GM19438 (cell line): ENCODE measurements around the gene PTGR1.
A peak's percentile ranks its signal among the peaks of the same experiment; 100 is the strongest.
"Not testable (repeated sequence)": the region's sequence is repeated elsewhere in the genome, so short reads cannot be mapped to it uniquely, and the experiment has no call there.

Source experiments
- ATAC-seq: cut with Tn5 transposase; IDR thresholded peaks from one replicate; pipeline ENCODE4 v1.9.1; 2021; ENCODE audit warnings: low read depth; ENCODE audit not compliant: unreplicated experiment

PTGR1 gene

GRCh38 chr9:111599092-111599954 is at the start of gene PTGR1:
PTGR1 (minus strand) TSS chr9:111599647; CDS start chr9:111597422, 2,225 bp downstream.
- no peak for ATAC-seq

GRCh38 chr9:111649016-111649415 is 49.6 kb upstream of the PTGR1 start:
- ATAC-seq, result no peak

GRCh38 chr9:111648066-111648465 is 48.6 kb upstream of the PTGR1 start:
- no peak for ATAC-seq

- ATAC-seq, result no peak
These were observed 47.0 kb upstream of the PTGR1 start for GRCh38 chr9:111646417-111646816.

GRCh38 chr9:111645806-111646205 is 46.4 kb upstream of the PTGR1 start:
- no peak for ATAC-seq

- no peak for ATAC-seq
These were observed 44.8 kb upstream of the PTGR1 start for GRCh38 chr9:111644195-111644772.

- ATAC-seq, result no peak
These were observed 38.0 kb upstream of the PTGR1 start for GRCh38 chr9:111637421-111637950.

GRCh38 chr9:111634860-111635259 is 35.4 kb upstream of the PTGR1 start:
- ATAC-seq, result no peak

- no peak for ATAC-seq
These were observed 33.9 kb upstream of the PTGR1 start for GRCh38 chr9:111633389-111633736.

GRCh38 chr9:111632695-111633388 is 33.4 kb upstream of the PTGR1 start:
- no peak for ATAC-seq

- ATAC-seq, result no peak
These were observed 32.6 kb upstream of the PTGR1 start for GRCh38 chr9:111632060-111632459.

GRCh38 chr9:111631214-111631971 is 31.9 kb upstream of the PTGR1 start, which contains the start of gene DNAJC25:
DNAJC25 (plus strand) TSS chr9:111631334; CDS start chr9:111631408, 74 bp downstream.
- ATAC-seq, result peak; percentile 97

- ATAC-seq, result no peak
These were observed 31.4 kb upstream of the PTGR1 start for GRCh38 chr9:111630964-111631213.

- ATAC-seq, result peak; percentile 33
These were observed 30.9 kb upstream of the PTGR1 start for GRCh38 chr9:111630182-111630963.

- ATAC-seq, result no peak
These were observed 29.0 kb upstream of the PTGR1 start for GRCh38 chr9:111628411-111628810.

- no peak for ATAC-seq
These were observed 28.0 kb upstream of the PTGR1 start for GRCh38 chr9:111627260-111627963.

- ATAC-seq, result no peak
These were observed 23.2 kb upstream of the PTGR1 start for GRCh38 chr9:111622626-111623025.

- ATAC-seq, result no peak
These were observed 22.5 kb upstream of the PTGR1 start for GRCh38 chr9:111621895-111622480.

GRCh38 chr9:111617349-111617748 is 17.9 kb upstream of the PTGR1 start:
- ATAC-seq, result not testable (repeated sequence)
